A673 (cell line): Measurements from ENCODE around the gene SH2D4B.

Source experiments
- CTCF ChIP-seq: fragments of 300-800, 200-600 bp; sonication (generic); conservative IDR thresholded peaks from 2 replicates; pipeline ENCODE4 v1.5.1; 2017; ENCODE audit warnings: low read depth, mild to moderate bottlenecking, antibody characterized with exemption, low read length, moderate library complexity, mixed read lengths
- EZH2 ChIP-seq: fragments of 200-600 bp; sonication (generic); IDR thresholded peaks from 2 replicates; pipeline ENCODE4 v1.6.1; 2017; ENCODE audit warnings: borderline replicate concordance, low read depth, mild to moderate bottlenecking, mixed read lengths, antibody characterized with exemption, low read length; ENCODE audit not compliant: poor library complexity, severe bottlenecking

GRCh38 chr10:80518143-80518806 lies 19.4 kb upstream of the SH2D4B start:
- no peak for TF ChIP-seq CTCF
- TF ChIP-seq EZH2: no peak
